GM13977 (cell line): ENCODE measurements around the gene KHDRBS2.

Experiments
- DNase-seq: peaks from one replicate; pipeline ENCODE4 v3.0.0; 2012; ENCODE audit warnings: low spot score
- in situ Hi-C: fragments of 300-500 bp; cut with MboI; formaldehyde crosslinking; loops from one replicate; pipeline ENCODE4 v1.12.0; 2022; ENCODE audit warnings: low sequenced_read_pairs, low pct_unique_long_range_greater_than_20kb, mixed read lengths, inconsistent platforms; ENCODE audit not compliant: unreplicated experiment
- TF ChIP-seq, protein P1 (sequence below): IDR thresholded peaks from 2 replicates; pipeline ENCODE4 v1.5.1; 2012; ENCODE audit warnings: mild to moderate bottlenecking, control low read depth; ENCODE audit not compliant: insufficient read depth; ENCODE audit errors: extremely low read depth, missing control alignments

Gene KHDRBS2

DNA sequence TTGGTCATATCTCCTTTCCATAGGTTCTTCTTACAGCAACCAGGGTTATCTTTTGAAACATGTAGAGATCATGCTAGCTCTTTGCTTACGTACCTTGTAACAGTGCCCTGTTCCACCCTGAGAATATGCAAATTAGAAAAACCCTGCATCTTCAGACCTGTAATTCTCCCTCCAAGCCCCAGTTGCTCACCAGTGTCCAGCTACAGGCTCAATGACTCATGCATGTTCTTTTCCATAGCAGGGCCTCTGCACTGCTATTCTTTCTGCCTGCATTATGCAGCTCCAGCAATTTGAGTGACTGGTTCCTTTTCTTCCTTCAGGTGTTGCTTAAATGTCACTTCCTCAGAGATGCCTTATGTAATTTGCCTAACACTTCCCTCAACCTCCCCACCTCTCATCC, 636.2 kb downstream of the KHDRBS2 start:
- DNase-seq = no peak
- in situ Hi-C loops = no loop called here
- TF ChIP-seq, protein P1, sequence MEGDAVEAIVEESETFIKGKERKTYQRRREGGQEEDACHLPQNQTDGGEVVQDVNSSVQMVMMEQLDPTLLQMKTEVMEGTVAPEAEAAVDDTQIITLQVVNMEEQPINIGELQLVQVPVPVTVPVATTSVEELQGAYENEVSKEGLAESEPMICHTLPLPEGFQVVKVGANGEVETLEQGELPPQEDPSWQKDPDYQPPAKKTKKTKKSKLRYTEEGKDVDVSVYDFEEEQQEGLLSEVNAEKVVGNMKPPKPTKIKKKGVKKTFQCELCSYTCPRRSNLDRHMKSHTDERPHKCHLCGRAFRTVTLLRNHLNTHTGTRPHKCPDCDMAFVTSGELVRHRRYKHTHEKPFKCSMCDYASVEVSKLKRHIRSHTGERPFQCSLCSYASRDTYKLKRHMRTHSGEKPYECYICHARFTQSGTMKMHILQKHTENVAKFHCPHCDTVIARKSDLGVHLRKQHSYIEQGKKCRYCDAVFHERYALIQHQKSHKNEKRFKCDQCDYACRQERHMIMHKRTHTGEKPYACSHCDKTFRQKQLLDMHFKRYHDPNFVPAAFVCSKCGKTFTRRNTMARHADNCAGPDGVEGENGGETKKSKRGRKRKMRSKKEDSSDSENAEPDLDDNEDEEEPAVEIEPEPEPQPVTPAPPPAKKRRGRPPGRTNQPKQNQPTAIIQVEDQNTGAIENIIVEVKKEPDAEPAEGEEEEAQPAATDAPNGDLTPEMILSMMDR = no peak

DNA sequence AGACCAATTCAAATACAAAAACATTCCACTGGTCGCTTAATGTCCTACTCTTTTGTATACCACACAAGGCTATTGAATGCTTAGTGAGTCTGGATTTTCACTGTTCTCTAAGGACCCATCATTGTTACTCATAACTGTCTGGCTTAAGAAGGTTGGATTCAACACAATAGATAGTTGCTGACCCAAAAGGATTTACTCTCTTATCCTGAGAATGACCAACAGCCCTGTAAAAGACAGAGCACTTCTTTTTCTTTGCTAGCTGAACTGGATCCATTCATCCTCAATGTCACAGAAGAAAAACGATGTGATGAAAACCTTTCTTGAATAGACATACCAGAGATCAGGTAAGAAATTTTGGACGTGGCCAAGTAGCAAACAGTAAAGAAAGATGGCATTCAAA, 645.6 kb downstream of the KHDRBS2 start:
- DNase-seq = no peak

More for the DNA sequence above, 645.6 kb downstream of the KHDRBS2 start:
- TF ChIP-seq, protein P1 = no peak
- in situ Hi-C loops = no loop called here
